Immature natural killer cell (primary cell): ENCODE measurements around the gene NFATC2. TPM values are rescaled to one million over a fixed set of nuclear protein-coding genes. Genes with fewer than 3 reads are reported as not detected.
"Not testable (repeated sequence)": the region's sequence is repeated elsewhere in the genome, so short reads cannot be mapped to it uniquely, and the experiment has no call there.

Experiments used
- DNase-seq, 3 donors: peaks; one replicate each; pipeline ENCODE4 v3.0.0; 2022; ENCODE audit warnings: mixed read lengths in 1 of 3
- H3K27ac Mint-ChIP-seq, 6 donors: one replicate each; pipeline ENCODE4 v1.8.0; 2020; ENCODE audit warnings: mixed read lengths in 6 of 6, mild to moderate bottlenecking in 5 of 6, inconsistent platforms in 4 of 6, moderate library complexity in 3 of 6
- H3K27me3 Mint-ChIP-seq, 3 donors: one replicate each; pipeline ENCODE4 v1.8.0; 2020 to 2021; ENCODE audit warnings: low read depth in 3 of 3, mild to moderate bottlenecking in 3 of 3, mixed read lengths in 3 of 3, moderate library complexity in 3 of 3, inconsistent platforms in 1 of 3
- H3K36me3 Mint-ChIP-seq, 3 donors: one replicate each; pipeline ENCODE4 v1.8.0; 2020; ENCODE audit warnings: mixed read lengths in 3 of 3, inconsistent platforms in 2 of 3, mild to moderate bottlenecking in 2 of 3
- H3K4me1 Mint-ChIP-seq, 2 donors: one replicate each; pipeline ENCODE4 v1.8.0; 2020; ENCODE audit warnings: inconsistent platforms in 2 of 2, mild to moderate bottlenecking in 2 of 2, mixed read lengths in 2 of 2, moderate library complexity in 1 of 2
- H3K4me3 Mint-ChIP-seq, 5 donors: one replicate each; pipeline ENCODE4 v1.8.0; 2020; ENCODE audit warnings: mild to moderate bottlenecking in 5 of 5, mixed read lengths in 5 of 5, inconsistent platforms in 3 of 5, moderate library complexity in 3 of 5
- H3K9me3 Mint-ChIP-seq, 6 donors: one replicate each; pipeline ENCODE4 v1.8.0; 2020; ENCODE audit warnings: mild to moderate bottlenecking in 6 of 6, mixed read lengths in 6 of 6, inconsistent platforms in 4 of 6, moderate library complexity in 3 of 6
- polyA plus RNA-seq, 3 donors: library from polyadenylated mRNA; unstranded; fragments of 300-500 nt; fragmentation: Illumina TruSeq; gene quantifications; one replicate each; pipeline ENCODE4 v1.2.3, GENCODE V29; 2021

The NFATC2 gene
- polyA plus RNA-seq, 3 donors from 2014 or later: 14.5 to 101 (median 21.3) TPM

- DNase-seq: peak; percentile 91 to 95 (median 92)
- Mint-ChIP-seq H3K4me3 (peak overlapping the region; percentile 96 to 100 (median 99)), H3K9me3 (no peaks in the 10 kb centered on the region), H3K27ac (peak overlapping the region; percentile 99 to 100 (median 100)), H3K36me3 (peaks cover 4 to 27% (median 12%) of the 10 kb centered on the region in 3 donors), H3K27me3 (peaks cover 14 to 28% (median 16%) of the 10 kb centered on the region in 3 donors), H3K4me1 (peaks cover 56 to 59% of the 10 kb centered on the region in 2 donors)
These were observed 1.1 kb downstream of the NFATC2 start for GRCh38 chr20:51541189-51542032.

GRCh38 chr20:51540580-51540979, 1.9 kb downstream of the NFATC2 start:
- peak overlapping the region; percentile 96 to 100 (median 99) for H3K4me3 Mint-ChIP-seq
- H3K27me3 Mint-ChIP-seq: peaks cover 14 to 28% (median 16%) of the 10 kb centered on the region in 3 donors
- DNase-seq: no peak
- H3K36me3 Mint-ChIP-seq: peaks cover 4 to 33% (median 15%) of the 10 kb centered on the region in 3 donors
- H3K27ac Mint-ChIP-seq: peak overlapping the region; percentile 99 to 100 (median 100)
- no peaks in the 10 kb centered on the region for H3K9me3 Mint-ChIP-seq
- peaks cover 64 to 68% of the 10 kb centered on the region in 2 donors for H3K4me1 Mint-ChIP-seq

GRCh38 chr20:51540074-51540473, 2.4 kb downstream of the NFATC2 start:
- H3K9me3 Mint-ChIP-seq, DNase-seq: not testable (repeated sequence)
- Mint-ChIP-seq H3K27ac (peak overlapping the region; percentile 99 to 100 (median 100)), H3K4me1 (peaks cover 69 to 73% of the 10 kb centered on the region in 2 donors), H3K4me3 (peak overlapping the region; percentile 96 to 100 (median 99)), H3K36me3 (peaks cover 4 to 33% (median 15%) of the 10 kb centered on the region in 3 donors), H3K27me3 (peaks cover 14 to 28% (median 16%) of the 10 kb centered on the region in 3 donors)

GRCh38 chr20:51536116-51537069, 6.1 kb downstream of the NFATC2 start:
- H3K36me3 Mint-ChIP-seq: peaks cover 8 to 47% (median 28%) of the 10 kb centered on the region in 3 donors
- peak overlapping the region; percentile 75 to 100 (median 85) for H3K4me3 Mint-ChIP-seq
- H3K4me1 Mint-ChIP-seq: peaks cover 98 to 100% of the 10 kb centered on the region in 2 donors
- H3K27ac Mint-ChIP-seq: peak overlapping the region; percentile 95 to 100 (median 100)
- H3K27me3 Mint-ChIP-seq: peaks cover 9 to 36% (median 17%) of the 10 kb centered on the region in 3 donors
- no peak for DNase-seq
- H3K9me3 Mint-ChIP-seq: no peaks in the 10 kb centered on the region

- Mint-ChIP-seq H3K4me1 (peaks cover 98 to 100% of the 10 kb centered on the region in 2 donors), H3K27ac (peak overlapping the region; percentile 95 to 100 (median 100)), H3K4me3 (peak overlapping the region; percentile 75 to 100 (median 85)), H3K36me3 (peaks cover 4 to 48% (median 28%) of the 10 kb centered on the region in 3 donors), H3K9me3 (no peaks in the 10 kb centered on the region), H3K27me3 (peaks cover 4 to 36% (median 12%) of the 10 kb centered on the region in 3 donors)
- no peak for DNase-seq
These were observed 6.8 kb downstream of the NFATC2 start for GRCh38 chr20:51535674-51536073.

- Mint-ChIP-seq H3K27ac (peak overlapping the region; percentile 95 to 100 (median 100)), H3K27me3 (peaks cover 5 to 36% (median 10%) of the 10 kb centered on the region in 3 donors), H3K4me1 (peaks cover 99 to 100% of the 10 kb centered on the region in 2 donors), H3K36me3 (peaks cover 4 to 46% (median 28%) of the 10 kb centered on the region in 3 donors), H3K9me3 (no peaks in the 10 kb centered on the region), H3K4me3 (peak overlapping the region; percentile 75 to 100 (median 85))
- DNase-seq: no peak
These were observed 7.5 kb downstream of the NFATC2 start for GRCh38 chr20:51535075-51535386.

GRCh38 chr20:51533291-51534172, 9.0 kb downstream of the NFATC2 start:
- DNase-seq: no peak
- Mint-ChIP-seq H3K9me3 (no peaks in the 10 kb centered on the region), H3K4me3 (peak overlapping the region; percentile 15 to 100 (median 77)), H3K27me3 (peaks cover 5 to 33% (median 8%) of the 10 kb centered on the region in 3 donors), H3K36me3 (peaks cover 4 to 42% (median 28%) of the 10 kb centered on the region in 3 donors), H3K4me1 (peaks cover 100% of the 10 kb centered on the region in 2 donors), H3K27ac (peak overlapping the region; percentile 95 to 100 (median 100))

- DNase-seq: peak; percentile 61 to 65 (median 62)
- Mint-ChIP-seq H3K36me3 (peaks cover 4 to 34% (median 20%) of the 10 kb centered on the region in 3 donors), H3K4me3 (peak overlapping the region; percentile 15 to 100 (median 74)), H3K4me1 (peaks cover 100% of the 10 kb centered on the region in 2 donors), H3K27ac (peak overlapping the region; percentile 95 to 100 (median 100)), H3K9me3 (no peaks in the 10 kb centered on the region), H3K27me3 (peaks cover 5 to 33% (median 8%) of the 10 kb centered on the region in 3 donors)
These were observed 9.8 kb downstream of the NFATC2 start for GRCh38 chr20:51532577-51533191.

- Mint-ChIP-seq H3K27ac (peak overlapping the region; percentile 95 to 100 (median 100)), H3K36me3 (peaks cover 4 to 29% (median 18%) of the 10 kb centered on the region in 3 donors), H3K9me3 (no peaks in the 10 kb centered on the region), H3K4me1 (peaks cover 100% of the 10 kb centered on the region in 2 donors), H3K27me3 (peaks cover 5 to 33% (median 8%) of the 10 kb centered on the region in 3 donors), H3K4me3 (peak overlapping the region; percentile 61 to 100 (median 84))
- DNase-seq: no peak
These were observed 10.6 kb downstream of the NFATC2 start for GRCh38 chr20:51531712-51532456.

- Mint-ChIP-seq H3K4me3 (peak overlapping the region; percentile 48 to 84 (median 74)), H3K27me3 (peaks cover 5 to 33% (median 8%) of the 10 kb centered on the region in 3 donors), H3K9me3 (no peaks in the 10 kb centered on the region), H3K36me3 (peaks cover 4 to 22% (median 15%) of the 10 kb centered on the region in 3 donors), H3K4me1 (peaks cover 100% of the 10 kb centered on the region in 2 donors), H3K27ac (peak overlapping the region; percentile 95 to 100 (median 100))
- DNase-seq: peak; percentile 45 to 60 (median 48)
These were observed 11.3 kb downstream of the NFATC2 start for GRCh38 chr20:51531141-51531710.

- Mint-ChIP-seq H3K4me3 (peak overlapping the region; percentile 48 to 79 (median 74)), H3K4me1 (peaks cover 100% of the 10 kb centered on the region in 2 donors), H3K27me3 (peaks cover 5 to 41% (median 14%) of the 10 kb centered on the region in 3 donors), H3K36me3 (peaks cover 3 to 24% (median 12%) of the 10 kb centered on the region in 3 donors), H3K27ac (peak overlapping the region; percentile 95 to 100 (median 100)), H3K9me3 (no peaks in the 10 kb centered on the region)
- peak; percentile 55 to 68 (median 56) for DNase-seq
These were observed 12.8 kb downstream of the NFATC2 start for GRCh38 chr20:51529758-51530157.
